Duodenal mucosa (tissue), 2 donors: ENCODE data around the gene RBBP8NL.

ENCODE experiments used
- H3K27ac ChIP-seq: one replicate; pipeline ENCODE4 v1.7.0; 2013; ENCODE audit warnings: low read depth, low read length
- H3K27me3 ChIP-seq, 2 donors: one replicate each; pipeline ENCODE4 v1.7.0; 2013; ENCODE audit warnings: low read length in 2 of 2, control low read depth in 1 of 2; ENCODE audit not compliant: insufficient read depth in 2 of 2, control insufficient read depth in 1 of 2
- H3K36me3 ChIP-seq, 2 donors: one replicate each; pipeline ENCODE4 v1.7.0; 2013; ENCODE audit warnings: low read length in 2 of 2, control low read depth in 1 of 2; ENCODE audit not compliant: insufficient read depth in 2 of 2, control insufficient read depth in 1 of 2
- H3K4me1 ChIP-seq, 2 donors: one replicate each; pipeline ENCODE4 v1.7.0; 2013; ENCODE audit warnings: low read length in 2 of 2, control low read depth in 1 of 2; ENCODE audit not compliant: insufficient read depth in 2 of 2, control insufficient read depth in 1 of 2
- H3K4me3 ChIP-seq, 2 donors: one replicate each; pipeline ENCODE4 v1.7.0; 2013; ENCODE audit warnings: low read length in 2 of 2, low read depth in 1 of 2
- H3K9ac ChIP-seq, 2 donors: one replicate each; pipeline ENCODE4 v1.7.0; 2013; ENCODE audit warnings: low read length in 2 of 2, low read depth in 1 of 2
- H3K9me3 ChIP-seq, 2 donors: one replicate each; pipeline ENCODE4 v1.7.0; 2013; ENCODE audit warnings: low read length in 2 of 2, control low read depth in 1 of 2; ENCODE audit not compliant: control insufficient read depth in 1 of 2

Gene RBBP8NL

GRCh38 chr20:62454904-62455636 is 27.7 kb upstream of the RBBP8NL start:
- Histone ChIP-seq H3K27me3 (no peaks in the 10 kb centered on the region), H3K4me1 (peaks cover 18% of the 10 kb centered on the region in 2 donors), H3K9ac (no peak overlapping the region)

GRCh38 chr20:62453186-62453808 is 26.0 kb upstream of the RBBP8NL start:
- H3K4me3 ChIP-seq: no peak overlapping the region
- no peak overlapping the region for H3K27ac ChIP-seq
- no peaks in the 10 kb centered on the region for H3K27me3 ChIP-seq
- peaks cover 18 to 23% of the 10 kb centered on the region in 2 donors for H3K4me1 ChIP-seq
- H3K36me3 ChIP-seq: no peaks in the 10 kb centered on the region
- H3K9me3 ChIP-seq: no peaks in the 10 kb centered on the region
- no peak overlapping the region for H3K9ac ChIP-seq

More at GRCh38 chr20:62454904-62455636, 27.7 kb upstream of the RBBP8NL start:
- Histone ChIP-seq H3K9me3 (no peaks in the 10 kb centered on the region), H3K36me3 (no peaks in the 10 kb centered on the region), H3K4me3 (no peak overlapping the region), H3K27ac (no peak overlapping the region)

DNA sequence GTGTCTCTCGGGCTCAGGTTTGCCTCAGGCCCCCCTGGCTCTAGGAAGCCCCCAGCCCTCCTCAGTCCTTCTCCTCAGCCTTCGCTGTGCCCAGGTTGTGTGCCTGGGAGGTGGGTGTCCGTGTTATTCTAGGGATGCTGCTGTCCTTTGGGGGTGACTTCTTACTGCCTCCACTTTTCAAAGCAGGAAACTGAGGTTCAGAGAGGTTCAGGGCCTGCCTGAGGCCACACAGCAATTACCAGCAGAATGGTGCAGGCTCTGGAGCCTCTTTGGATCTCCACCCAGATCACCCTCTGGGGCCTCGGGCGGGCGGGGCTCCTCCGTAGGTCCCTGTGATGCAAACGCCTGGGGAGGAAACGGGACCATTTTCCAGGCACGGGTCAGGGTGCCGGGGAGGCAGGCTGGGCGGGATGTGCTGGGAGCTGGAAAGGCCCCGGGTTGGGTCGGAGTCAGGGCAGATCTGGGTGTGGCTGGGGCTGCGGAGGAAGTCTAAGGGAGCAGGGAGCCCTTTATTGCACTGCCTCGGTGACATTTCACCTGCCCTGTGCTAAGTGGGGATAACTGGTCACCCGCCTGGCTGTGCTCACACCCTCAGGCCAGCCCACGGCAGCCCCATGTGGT is 25.2 kb upstream of the RBBP8NL start:
- H3K9me3 ChIP-seq: no peaks in the 10 kb centered on the region
- no peak overlapping the region for H3K9ac ChIP-seq
- H3K27me3 ChIP-seq: no peaks in the 10 kb centered on the region
- no peak overlapping the region for H3K27ac ChIP-seq
- H3K36me3 ChIP-seq: no peaks in the 10 kb centered on the region
- H3K4me3 ChIP-seq: no peak overlapping the region
- peaks cover 18 to 23% of the 10 kb centered on the region in 2 donors for H3K4me1 ChIP-seq

GRCh38 chr20:62451970-62452369 is 24.6 kb upstream of the RBBP8NL start:
- no peak overlapping the region for H3K9ac ChIP-seq
- H3K36me3 ChIP-seq: no peaks in the 10 kb centered on the region
- no peaks in the 10 kb centered on the region for H3K9me3 ChIP-seq
- no peaks in the 10 kb centered on the region for H3K27me3 ChIP-seq
- peaks cover 18 to 23% of the 10 kb centered on the region in 2 donors for H3K4me1 ChIP-seq
- no peak overlapping the region for H3K27ac ChIP-seq
- no peak overlapping the region for H3K4me3 ChIP-seq

GRCh38 chr20:62451156-62451767 is 23.9 kb upstream of the RBBP8NL start:
- no peak overlapping the region for H3K9ac ChIP-seq
- no peaks in the 10 kb centered on the region for H3K27me3 ChIP-seq
- no peak overlapping the region for H3K4me3 ChIP-seq
- no peak overlapping the region for H3K27ac ChIP-seq
- H3K36me3 ChIP-seq: no peaks in the 10 kb centered on the region
- H3K4me1 ChIP-seq: peaks cover 18 to 23% of the 10 kb centered on the region in 2 donors
- H3K9me3 ChIP-seq: no peaks in the 10 kb centered on the region

- H3K36me3 ChIP-seq: no peaks in the 10 kb centered on the region
- no peak overlapping the region for H3K9ac ChIP-seq
- H3K27ac ChIP-seq: no peak overlapping the region
- H3K4me3 ChIP-seq: no peak overlapping the region
- peaks cover 18 to 23% of the 10 kb centered on the region in 2 donors for H3K4me1 ChIP-seq
- no peaks in the 10 kb centered on the region for H3K9me3 ChIP-seq
- no peaks in the 10 kb centered on the region for H3K27me3 ChIP-seq
Observed at GRCh38 chr20:62449951-62450691, 22.8 kb upstream of the RBBP8NL start.

GRCh38 chr20:62448788-62449187 is 21.4 kb upstream of the RBBP8NL start:
- H3K4me1 ChIP-seq: peaks cover 18 to 23% of the 10 kb centered on the region in 2 donors
- no peak overlapping the region for H3K27ac ChIP-seq
- no peaks in the 10 kb centered on the region for H3K27me3 ChIP-seq

GRCh38 chr20:62448038-62448437 is 20.7 kb upstream of the RBBP8NL start:
- no peaks in the 10 kb centered on the region for H3K27me3 ChIP-seq
- H3K9ac ChIP-seq: no peak overlapping the region
- no peak overlapping the region for H3K27ac ChIP-seq
- H3K4me1 ChIP-seq: peaks cover 18 to 21% of the 10 kb centered on the region in 2 donors
- no peaks in the 10 kb centered on the region for H3K36me3 ChIP-seq
- no peak overlapping the region for H3K4me3 ChIP-seq
- H3K9me3 ChIP-seq: no peaks in the 10 kb centered on the region

More at GRCh38 chr20:62448788-62449187, 21.4 kb upstream of the RBBP8NL start:
- Histone ChIP-seq H3K36me3 (no peaks in the 10 kb centered on the region), H3K9ac (no peak overlapping the region), H3K4me3 (no peak overlapping the region), H3K9me3 (no peaks in the 10 kb centered on the region)

DNA sequence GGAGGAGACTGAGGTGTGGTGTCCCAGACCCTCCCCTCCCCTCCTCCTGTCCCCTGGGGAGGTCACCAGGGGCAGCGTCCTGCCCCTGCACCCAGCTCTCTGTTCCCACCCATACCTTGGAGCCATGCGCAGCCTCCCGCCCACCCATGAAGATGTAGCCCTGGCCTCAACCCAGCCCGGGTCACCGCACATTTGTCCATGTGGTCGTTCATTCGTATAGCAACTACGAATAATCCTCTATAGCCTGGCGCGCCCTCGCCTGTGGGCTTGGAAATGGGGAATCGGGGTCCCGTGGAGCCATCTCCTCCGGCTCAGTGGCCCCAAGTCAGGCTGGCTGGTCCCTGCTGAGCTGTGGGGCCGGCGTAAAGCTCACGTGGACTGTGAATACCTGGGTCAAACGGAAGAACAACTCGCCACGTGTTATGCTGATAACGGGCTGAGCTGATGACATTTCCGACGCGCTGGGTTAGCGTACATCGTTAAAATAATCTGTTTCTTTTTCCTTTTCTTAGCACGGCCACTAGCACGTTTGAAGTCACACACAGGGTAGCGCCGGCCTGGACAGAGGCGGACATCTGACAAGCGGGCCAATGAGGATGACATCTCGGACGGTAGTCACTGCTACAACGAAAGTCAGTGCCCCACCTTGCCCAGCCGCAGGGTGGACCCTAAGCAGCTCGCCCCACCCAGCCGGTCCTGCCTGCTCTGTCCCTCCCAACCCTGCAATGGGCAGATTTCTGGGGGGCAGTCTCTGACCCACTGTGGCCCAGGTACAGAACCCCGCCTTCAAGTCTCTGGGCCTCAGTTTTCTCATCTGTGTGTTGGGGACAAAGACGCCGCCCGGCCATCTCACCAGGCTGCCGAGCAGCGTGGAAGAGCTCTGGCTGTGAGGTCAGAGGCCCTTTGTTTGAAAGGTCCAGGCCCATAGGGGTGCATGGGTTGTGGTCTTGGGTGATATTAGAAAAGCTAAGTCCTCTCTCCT is 19.8 kb upstream of the RBBP8NL start:
- no peak overlapping the region for H3K27ac ChIP-seq
- no peak overlapping the region for H3K9ac ChIP-seq
- H3K36me3 ChIP-seq: no peaks in the 10 kb centered on the region
- H3K4me3 ChIP-seq: no peak overlapping the region
- H3K4me1 ChIP-seq: peaks cover 9 to 12% of the 10 kb centered on the region in 2 donors
- H3K9me3 ChIP-seq: no peaks in the 10 kb centered on the region
- no peaks in the 10 kb centered on the region for H3K27me3 ChIP-seq
